GM23338 (cell line): ENCODE data around the gene CACUL1.

ENCODE experiments used
- EZH2 ChIP-seq: fragments of 200-600 bp; sonication (generic); IDR thresholded peaks from one replicate; pipeline ENCODE4 v1.8.0; 2017; ENCODE audit warnings: antibody characterized with exemption, mild to moderate bottlenecking, low read depth; ENCODE audit not compliant: unreplicated experiment
- EZH2phosphoT487 ChIP-seq: fragments of 200-600 bp; sonication (generic); IDR thresholded peaks from one replicate; pipeline ENCODE4 v1.8.1; 2018; ENCODE audit warnings: antibody characterized with exemption; ENCODE audit not compliant: unreplicated experiment
- TF ChIP-seq, protein P1 (sequence below), 2 experiments: fragments of 200-600 bp in 1 of 2; sonication (generic) in 1 of 2; conservative IDR thresholded peaks; 2 replicates each; pipeline versions ENCODE4 v1.5.1 to v1.6.1; 2016 to 2017; ENCODE audit warnings: antibody characterized with exemption in 2 of 2, low read depth in 2 of 2, mild to moderate bottlenecking in 2 of 2, moderate library complexity in 1 of 2

DNA sequence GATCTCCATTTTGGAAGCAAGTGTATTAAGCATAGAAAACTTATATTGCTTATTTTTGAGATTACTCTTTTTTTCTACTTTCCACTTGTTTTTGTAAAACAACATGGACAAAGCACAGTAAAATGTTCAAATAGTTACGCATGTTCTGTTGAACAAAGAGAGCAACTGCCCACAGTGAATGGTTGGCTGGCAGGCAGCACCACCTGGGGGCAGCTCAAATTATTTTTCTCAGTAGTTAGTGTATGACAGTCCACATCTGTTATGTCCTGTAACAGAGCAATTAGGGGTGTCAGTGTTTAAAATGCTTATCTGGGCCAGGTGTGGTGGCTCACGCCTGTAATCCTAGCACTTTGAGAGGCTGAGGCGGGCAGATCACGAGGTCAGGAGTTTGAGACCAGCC lies 46.1 kb upstream of the CACUL1 start:
- TF ChIP-seq, protein P1, sequence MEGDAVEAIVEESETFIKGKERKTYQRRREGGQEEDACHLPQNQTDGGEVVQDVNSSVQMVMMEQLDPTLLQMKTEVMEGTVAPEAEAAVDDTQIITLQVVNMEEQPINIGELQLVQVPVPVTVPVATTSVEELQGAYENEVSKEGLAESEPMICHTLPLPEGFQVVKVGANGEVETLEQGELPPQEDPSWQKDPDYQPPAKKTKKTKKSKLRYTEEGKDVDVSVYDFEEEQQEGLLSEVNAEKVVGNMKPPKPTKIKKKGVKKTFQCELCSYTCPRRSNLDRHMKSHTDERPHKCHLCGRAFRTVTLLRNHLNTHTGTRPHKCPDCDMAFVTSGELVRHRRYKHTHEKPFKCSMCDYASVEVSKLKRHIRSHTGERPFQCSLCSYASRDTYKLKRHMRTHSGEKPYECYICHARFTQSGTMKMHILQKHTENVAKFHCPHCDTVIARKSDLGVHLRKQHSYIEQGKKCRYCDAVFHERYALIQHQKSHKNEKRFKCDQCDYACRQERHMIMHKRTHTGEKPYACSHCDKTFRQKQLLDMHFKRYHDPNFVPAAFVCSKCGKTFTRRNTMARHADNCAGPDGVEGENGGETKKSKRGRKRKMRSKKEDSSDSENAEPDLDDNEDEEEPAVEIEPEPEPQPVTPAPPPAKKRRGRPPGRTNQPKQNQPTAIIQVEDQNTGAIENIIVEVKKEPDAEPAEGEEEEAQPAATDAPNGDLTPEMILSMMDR (conservative IDR thresholded peaks at IDR 0.05; ENCODE audit: low read depth in 2 of 2): peak; percentile 39 to 56
- TF ChIP-seq EZH2: no peak
- no peak for TF ChIP-seq EZH2phosphoT487
